Measurements from ENCODE around the gene LHX5.

The LHX5 gene

DNA sequence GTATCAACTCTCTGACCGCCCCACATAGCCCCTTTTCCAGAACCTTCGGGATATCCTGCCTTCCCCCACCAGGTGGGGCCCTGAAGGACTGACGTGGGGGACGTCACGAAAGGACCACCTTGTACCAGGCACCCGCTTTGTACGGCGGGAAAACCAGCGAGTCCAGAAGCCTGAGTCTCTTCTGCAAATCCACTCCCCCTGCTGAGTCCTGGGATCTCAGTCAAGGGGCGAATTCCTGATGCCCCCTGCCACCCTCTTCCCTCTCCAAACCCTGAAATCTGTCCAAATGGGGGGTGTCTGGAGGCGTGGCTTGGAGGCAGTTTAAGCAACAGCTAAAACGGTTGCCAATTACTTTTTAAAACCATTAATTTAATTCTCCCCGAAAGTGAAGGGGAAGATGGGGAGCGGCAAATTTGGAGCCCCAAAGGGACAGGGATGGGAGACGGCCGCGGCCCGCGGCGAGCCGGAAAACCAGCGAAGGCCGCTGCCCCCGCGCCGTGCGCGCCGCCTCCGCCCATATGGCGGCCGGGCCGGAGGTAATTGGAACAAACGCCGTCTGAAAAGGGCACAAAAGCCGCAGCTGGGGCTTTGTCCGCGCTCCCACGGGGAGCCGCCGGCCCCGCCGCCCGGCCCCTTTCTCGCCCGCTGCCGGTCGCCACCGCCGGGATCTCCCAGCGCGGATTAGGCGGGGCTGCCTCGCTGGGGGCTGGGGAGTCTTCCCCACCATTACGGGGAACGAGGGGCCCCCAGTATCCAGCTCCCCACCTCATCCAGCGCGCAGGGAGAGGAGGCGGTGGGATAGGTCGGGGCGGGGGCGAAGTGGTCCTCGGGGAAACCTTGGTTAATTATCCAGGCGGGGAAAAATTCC lies 6.6 kb downstream of the LHX5 start:
- DNase-seq (ENCODE audit: low read depth in 2 of 2), result no peak

DNA sequence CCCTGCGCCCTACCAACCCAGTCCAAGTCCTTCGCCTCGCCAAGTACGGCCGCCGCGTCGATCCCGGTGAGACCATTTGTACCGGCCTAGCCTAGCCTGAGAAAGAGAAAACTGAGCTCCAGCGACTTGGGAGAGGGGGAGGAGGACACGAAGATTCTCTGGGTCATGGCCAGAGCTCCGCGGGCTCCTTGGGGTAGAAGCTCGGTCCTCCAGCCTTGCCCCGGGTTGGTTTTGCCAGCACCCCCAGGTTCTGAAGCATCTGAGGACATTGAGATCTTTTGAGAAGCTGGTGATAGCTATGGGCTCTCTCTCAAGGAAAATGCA lies 7.3 kb downstream of the LHX5 start:
- DNase-seq (ENCODE audit: low read depth in 2 of 2), result no peak

DNA sequence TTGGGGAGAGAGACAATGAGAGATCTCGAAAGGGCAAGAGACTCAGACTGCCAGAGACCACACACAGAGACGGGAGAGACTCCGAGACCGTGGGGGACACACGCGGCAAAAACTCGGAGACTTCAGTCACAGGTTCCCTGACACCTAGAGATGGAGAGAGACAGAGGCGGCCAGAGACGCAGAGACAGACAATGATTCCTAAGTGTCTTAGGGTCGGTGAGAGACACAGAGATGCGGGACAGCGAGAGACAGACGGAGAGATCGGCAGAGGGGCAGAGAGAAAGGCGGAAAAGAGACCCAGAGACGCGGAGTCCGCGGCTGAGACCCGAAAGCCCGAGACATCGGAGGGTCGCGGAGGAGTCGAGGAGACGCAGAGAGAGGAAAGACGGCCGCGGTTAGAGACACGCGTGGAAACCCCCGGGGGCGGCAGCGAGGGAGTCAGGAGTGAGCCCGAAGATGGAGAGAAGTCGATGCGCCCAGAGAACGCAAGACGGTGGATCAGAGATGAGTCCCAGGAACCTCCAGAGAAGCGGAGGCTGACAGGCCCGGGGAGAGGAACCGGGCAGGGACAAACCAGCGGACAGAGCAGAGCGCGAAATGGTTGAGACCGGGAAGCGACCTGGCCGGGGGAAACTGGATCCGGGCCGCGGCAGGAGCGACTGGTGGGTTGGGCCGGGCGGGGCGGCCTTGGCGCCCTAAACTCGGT lies 7.8 kb downstream of the LHX5 start:
- no peak for DNase-seq (ENCODE audit: low read depth in 2 of 2)

- DNase-seq (ENCODE audit: low read depth in 2 of 2), result no peak
Measured at GRCh38 chr12:113462998-113463745, 8.5 kb downstream of the LHX5 start.

- DNase-seq (ENCODE audit: low read depth in 2 of 2), result peak; percentile 20 to 39
Measured at GRCh38 chr12:113462117-113462774, 9.4 kb downstream of the LHX5 start.

- no peak for DNase-seq (ENCODE audit: low read depth in 2 of 2)
Measured at GRCh38 chr12:113461666-113462065, 10.0 kb downstream of the LHX5 start.

GRCh38 chr12:113459981-113460380 lies 11.7 kb downstream of the LHX5 start:
- DNase-seq (ENCODE audit: low read depth in 2 of 2), result no peak

DNA sequence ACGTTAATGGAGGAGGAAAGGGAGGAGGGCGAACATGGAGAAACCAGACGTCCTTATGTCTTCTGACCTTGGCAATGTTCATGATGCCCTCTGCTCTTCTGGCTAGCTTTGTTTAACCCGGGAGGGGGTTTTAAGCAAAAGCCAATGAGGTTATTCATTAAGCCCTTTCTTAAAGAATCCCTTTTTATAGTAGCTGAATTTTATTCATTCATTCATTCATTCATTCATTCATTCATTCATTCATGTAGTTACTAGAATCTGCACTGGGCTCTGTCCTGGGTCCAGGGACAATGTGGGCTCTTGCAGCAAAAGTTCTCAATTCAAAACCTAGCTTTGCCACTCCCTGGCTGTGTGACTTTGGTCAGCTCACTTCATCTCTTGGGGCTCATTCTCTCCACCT lies 14.0 kb downstream of the LHX5 start:
- DNase-seq (ENCODE audit: low read depth in 2 of 2), result no peak

DNA sequence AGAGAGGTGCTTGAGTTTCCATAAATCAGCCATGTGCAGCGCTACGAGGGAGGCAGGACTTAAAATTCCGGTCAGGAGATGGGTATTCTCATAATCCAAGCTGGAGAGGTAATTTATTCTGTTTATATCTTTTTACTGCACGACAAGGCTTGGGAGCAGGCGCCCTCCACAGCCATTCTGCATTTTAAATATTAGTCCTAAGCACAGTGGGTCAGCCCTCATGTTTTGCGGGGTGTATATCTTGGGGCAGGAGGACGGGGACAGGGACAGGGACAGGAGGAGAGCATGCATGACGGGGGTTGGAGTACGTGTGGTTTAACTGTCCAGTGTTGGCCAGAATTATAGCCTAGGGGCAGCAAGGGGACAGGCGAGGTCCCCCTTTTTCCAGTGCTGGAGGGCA lies 14.5 kb downstream of the LHX5 start:
- DNase-seq (ENCODE audit: low read depth in 2 of 2), result no peak

DNA sequence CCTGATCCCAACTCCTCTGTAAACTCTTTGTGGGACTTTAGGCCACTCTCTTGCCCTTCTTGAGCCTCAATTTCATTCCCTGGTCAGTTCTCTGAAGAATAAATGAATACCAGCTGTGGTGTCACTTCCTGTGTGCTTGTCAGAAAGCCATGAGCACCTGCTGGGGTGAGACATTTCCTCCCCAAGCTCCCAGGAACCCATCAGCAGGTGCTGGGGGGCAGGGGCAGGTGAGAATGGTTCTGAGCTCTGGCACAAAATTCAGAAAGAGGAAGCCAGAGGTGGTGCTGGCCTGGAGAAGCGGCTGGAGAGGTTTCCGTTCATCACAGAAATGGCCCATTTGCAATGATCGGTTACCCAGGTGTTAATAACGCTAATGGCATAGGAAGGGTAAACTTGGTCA lies 14.9 kb downstream of the LHX5 start:
- no peak for DNase-seq (ENCODE audit: low read depth in 2 of 2)

GRCh38 chr12:113456199-113456598 lies 15.5 kb downstream of the LHX5 start:
- no peak for DNase-seq (ENCODE audit: low read depth in 2 of 2)

GRCh38 chr12:113453330-113453729 lies 18.3 kb downstream of the LHX5 start:
- no peak for DNase-seq (ENCODE audit: low read depth in 2 of 2)

- DNase-seq (ENCODE audit: low read depth in 2 of 2), result no peak
Measured at GRCh38 chr12:113452458-113452857, 19.2 kb downstream of the LHX5 start.

- DNase-seq (ENCODE audit: low read depth in 2 of 2), result no peak
Measured at GRCh38 chr12:113449839-113450238, 21.8 kb downstream of the LHX5 start.

- no peak for DNase-seq (ENCODE audit: low read depth in 2 of 2)
Measured at GRCh38 chr12:113449299-113449698, 22.4 kb downstream of the LHX5 start.

DNA sequence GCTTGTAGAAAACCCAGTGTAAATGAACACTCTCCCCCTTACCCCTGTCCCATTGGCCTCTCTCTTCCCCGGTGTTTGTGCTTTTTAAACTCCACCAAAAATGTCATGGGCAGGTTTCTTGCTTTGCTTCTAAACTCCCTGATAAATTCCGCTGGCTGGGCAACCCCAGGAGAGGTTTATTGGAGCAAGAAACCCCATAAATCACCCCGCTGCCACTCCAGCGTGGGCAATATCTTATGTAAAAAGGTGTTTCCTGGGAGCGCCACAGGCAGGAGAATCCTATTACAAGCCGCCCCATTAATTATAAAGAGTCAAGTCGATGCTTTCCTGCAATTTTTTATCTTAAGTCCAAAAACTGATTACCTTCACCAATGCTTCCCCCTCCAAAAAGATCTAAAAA lies 22.8 kb downstream of the LHX5 start:
- no peak for DNase-seq (ENCODE audit: low read depth in 2 of 2)

DNA sequence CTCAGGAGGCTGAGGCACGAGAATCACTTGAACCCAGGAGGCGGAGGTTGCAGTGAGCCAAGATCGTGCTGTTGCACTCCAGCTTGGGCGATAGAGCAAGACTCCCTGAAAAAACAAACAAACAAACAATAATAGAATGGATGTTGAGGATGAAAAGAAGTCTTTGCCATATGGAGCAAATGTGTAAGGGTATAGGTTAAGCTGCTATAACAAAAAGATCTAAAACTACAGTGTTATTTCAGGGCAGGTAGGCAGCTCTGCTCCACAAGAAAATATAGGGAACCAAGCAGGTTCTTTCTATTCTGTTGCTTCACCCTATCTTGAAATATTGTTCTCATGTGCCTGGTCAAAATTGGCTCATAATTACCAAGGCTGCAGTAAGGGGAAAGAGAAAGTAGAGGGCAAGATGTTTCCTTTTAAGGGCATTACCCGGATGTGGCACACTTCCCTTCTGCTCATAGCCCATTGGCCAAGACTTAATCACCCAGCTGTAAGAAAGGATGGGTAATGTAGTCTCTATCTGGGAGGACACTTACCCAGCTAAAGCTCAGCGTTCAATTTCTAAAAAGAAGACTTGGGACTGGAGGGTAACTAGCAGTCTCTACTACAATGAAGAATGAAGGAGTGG lies 26.0 kb downstream of the LHX5 start:
- no peak for DNase-seq (ENCODE audit: low read depth in 2 of 2)

DNA sequence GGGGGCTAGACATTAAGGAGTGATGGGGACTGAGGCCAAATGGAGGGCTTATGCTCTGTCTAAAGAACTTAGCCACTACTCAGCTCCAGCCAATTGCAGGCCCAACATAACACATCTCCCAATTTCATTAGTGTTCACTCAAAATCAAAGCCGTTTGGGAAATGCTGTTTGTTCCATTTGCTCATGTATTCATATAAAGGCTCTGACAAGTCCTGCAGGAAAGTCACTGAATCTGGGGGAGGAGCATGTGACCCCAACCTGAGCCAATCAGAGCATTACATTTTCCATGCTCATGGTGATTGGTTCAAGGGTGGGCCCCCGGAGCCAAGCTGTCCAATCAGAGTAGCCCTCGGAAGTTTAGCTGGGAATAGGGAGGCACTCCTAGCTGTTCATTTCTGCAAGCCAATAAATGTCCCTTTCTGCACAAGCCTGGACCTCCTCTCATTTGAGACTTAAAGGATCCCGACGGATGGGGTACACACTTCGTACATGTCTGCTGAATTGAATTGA lies 28.6 kb downstream of the LHX5 start:
- no peak for DNase-seq (ENCODE audit: low read depth in 2 of 2)

DNA sequence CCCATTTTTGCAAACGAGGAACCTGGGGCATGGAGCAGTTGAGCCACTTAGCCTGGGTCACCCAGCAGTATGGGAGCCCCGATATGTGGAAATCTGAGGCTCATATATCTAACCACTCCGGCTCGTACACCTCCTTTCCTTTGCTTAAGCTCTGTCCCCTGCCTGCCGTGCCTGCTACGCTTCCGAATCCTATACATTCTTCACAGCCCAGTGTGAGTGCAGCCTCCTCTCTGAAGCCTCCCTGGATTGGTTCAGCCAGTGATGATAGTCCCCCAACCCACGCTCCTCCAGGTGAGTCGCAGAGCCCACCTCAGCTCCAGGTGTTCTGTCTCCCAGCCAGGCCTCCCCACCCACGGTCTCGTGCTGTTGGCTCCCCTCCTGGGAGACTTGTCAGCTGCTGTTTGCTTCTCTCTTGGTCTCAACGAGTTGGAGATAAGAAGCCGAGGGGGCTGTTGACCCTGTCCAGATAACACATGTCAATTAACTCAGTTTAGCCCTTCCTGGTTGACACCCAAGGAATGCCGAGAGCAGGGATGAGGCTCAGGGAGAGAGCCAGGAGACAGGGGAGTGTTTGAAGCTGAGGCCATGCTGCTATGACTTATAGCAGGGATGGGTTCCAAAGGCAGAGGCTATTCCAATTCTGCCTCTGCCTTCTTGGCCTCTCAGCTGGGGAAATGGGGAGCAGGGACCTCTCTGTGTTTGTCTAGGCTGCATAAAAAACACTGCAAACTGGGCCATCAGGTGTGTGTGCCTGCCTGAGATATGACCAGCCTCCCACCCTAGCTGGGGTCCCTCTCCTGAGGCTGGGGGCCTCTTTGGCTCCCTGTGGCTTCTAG lies 30.5 kb downstream of the LHX5 start:
- DNase-seq (ENCODE audit: low read depth in 2 of 2), result no peak

GRCh38 chr12:113440336-113440735 lies 31.3 kb downstream of the LHX5 start:
- no peak for DNase-seq (ENCODE audit: low read depth in 2 of 2)

GRCh38 chr12:113439606-113440030 lies 32.1 kb downstream of the LHX5 start:
- no peak for DNase-seq (ENCODE audit: low read depth in 2 of 2)
